ENCODE data around the gene MBOAT2.

Gene MBOAT2

DNA sequence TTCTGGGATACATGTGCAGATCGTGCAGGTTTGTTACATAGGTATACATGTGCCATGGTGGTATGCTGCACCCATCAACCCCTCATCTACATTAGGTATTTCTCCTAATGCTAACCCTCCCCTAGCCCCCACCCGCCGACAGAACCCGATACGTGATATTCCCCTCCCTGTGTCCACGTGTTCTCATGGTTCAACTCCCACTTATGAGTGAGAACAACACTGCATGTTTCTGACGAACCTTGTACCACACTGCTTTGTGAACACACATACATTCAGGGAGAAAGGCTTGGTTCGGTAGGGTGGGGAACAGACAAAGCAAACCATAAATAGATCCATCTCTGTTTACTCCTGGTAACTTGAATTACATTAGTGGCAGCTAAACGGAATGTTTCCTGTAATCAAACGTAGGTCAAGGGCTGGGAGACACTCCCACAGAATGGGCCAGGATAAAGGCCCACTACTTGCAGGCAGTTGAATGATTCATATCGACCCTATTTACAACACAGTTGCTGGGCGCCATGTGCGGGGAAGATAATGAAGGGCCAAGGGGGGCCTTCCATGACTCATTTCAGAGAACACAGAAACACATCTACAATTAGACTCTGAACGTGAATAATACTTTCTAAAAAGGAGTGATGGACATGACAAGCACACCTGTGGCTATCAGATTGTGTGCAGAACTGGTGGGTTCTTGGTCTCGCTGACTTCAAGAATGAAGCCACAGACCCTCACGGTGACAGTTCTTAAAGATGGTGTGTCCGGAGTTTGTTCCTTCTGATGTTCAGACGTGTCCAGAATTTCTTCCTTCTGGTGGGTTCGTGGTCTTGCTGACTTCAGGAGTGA is 109.3 kb downstream of the MBOAT2 start:
- H3K27ac Mint-ChIP-seq, result no peak overlapping the region
- no peak for DNase-seq
- no peak overlapping the region for H3K4me3 Mint-ChIP-seq
- no peaks in the 10 kb centered on the region for H3K27me3 Mint-ChIP-seq
- peaks cover 6% of the 10 kb centered on the region for H3K9me3 Mint-ChIP-seq
- H3K36me3 Mint-ChIP-seq (ENCODE audit: low read depth), result no peaks in the 10 kb centered on the region
- no peaks in the 10 kb centered on the region for H3K4me1 Mint-ChIP-seq (ENCODE audit: low read depth)

DNA sequence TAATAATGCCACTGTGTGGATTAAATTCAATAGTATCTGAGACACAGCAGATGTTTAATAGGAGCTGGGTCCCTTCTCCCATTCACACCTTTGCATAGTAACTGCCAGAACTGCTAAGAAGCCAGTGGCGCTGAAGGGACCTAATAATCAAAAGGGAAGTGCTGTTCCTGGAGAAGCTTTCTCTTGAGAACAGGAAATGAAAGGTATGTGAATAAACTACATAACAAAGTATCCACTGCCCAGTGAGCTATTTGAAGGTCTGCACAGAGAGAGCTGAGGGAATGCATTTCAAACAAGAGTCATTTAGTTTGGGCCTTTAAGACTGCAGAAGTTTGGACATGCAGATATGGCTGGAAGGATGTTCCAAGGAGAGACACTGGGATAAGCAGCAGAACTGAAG is 110.0 kb downstream of the MBOAT2 start:
- no peaks in the 10 kb centered on the region for H3K36me3 Mint-ChIP-seq (ENCODE audit: low read depth)
- H3K27me3 Mint-ChIP-seq, result no peaks in the 10 kb centered on the region
- no peaks in the 10 kb centered on the region for H3K4me1 Mint-ChIP-seq (ENCODE audit: low read depth)
- no peak overlapping the region for H3K4me3 Mint-ChIP-seq
- H3K27ac Mint-ChIP-seq, result peak overlapping the region; percentile 10
- no peak for DNase-seq
- peaks cover 6% of the 10 kb centered on the region for H3K9me3 Mint-ChIP-seq

DNA sequence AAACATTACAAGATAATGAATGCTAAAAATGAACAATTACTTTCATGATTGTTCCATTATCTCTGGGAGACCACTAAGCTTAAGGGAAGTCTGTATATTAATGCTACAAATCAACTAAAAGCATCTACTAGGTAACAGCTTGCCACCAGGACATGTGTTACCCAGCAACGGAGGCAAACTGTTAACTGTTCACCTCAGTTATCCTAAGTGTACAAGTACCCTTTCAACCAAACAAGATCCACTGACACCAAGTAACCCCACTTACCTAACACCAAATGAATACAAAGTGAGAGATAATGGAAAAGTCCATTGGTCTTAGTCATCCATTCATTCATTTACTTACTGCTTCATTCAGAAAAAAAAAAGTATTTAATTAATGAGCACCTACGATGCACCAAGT is 111.4 kb downstream of the MBOAT2 start:
- Mint-ChIP-seq H3K27ac (no peak overlapping the region), H3K36me3 (ENCODE audit: low read depth) (no peaks in the 10 kb centered on the region), H3K9me3 (peaks cover 6% of the 10 kb centered on the region), H3K4me3 (no peak overlapping the region), H3K4me1 (ENCODE audit: low read depth) (no peaks in the 10 kb centered on the region), H3K27me3 (no peaks in the 10 kb centered on the region)
- DNase-seq, result no peak

DNA sequence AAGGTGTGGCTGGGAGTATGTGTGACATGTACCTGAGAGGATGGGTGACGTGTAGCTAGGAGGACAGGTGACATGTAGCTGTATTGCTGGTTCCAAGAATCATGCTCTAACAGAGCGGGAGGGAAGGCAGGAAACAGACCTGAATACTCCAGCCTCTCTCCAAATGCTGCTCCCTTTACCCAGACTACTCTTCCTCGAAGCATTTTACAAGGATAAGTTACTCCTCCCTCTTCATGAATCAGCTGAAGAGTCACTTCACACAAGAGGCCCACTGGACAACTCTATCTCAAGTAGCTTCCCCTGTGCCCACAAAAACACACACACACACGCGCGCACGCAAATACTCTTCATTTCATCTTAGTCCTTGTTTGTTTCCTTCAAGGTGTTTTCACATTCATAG is 113.5 kb downstream of the MBOAT2 start:
- H3K4me1 Mint-ChIP-seq (ENCODE audit: low read depth), result no peaks in the 10 kb centered on the region
- no peak for DNase-seq
- H3K4me3 Mint-ChIP-seq, result no peak overlapping the region
- no peaks in the 10 kb centered on the region for H3K36me3 Mint-ChIP-seq (ENCODE audit: low read depth)
- no peaks in the 10 kb centered on the region for H3K27me3 Mint-ChIP-seq
- H3K9me3 Mint-ChIP-seq, result no peaks in the 10 kb centered on the region
- no peak overlapping the region for H3K27ac Mint-ChIP-seq

DNA sequence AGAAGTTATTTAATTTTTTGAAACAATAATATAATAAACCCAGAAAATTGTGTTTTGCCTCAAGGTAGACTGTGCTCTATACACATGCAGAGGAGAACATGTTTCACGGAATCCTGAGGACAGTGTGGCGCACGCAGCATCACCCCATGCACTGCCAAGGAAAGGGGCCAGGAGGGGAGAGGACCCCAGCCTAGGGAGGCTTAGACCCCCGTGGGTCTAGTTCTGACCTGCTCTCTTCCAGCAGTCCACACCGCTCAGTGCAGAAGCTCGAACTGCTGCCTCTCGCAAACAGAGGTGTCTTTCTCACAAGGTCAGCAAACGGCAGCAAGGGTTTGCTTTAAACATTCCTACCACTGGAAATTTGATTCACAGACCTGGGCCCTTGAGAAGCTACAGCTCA is 114.5 kb downstream of the MBOAT2 start:
- H3K27me3 Mint-ChIP-seq, result no peaks in the 10 kb centered on the region
- H3K27ac Mint-ChIP-seq, result no peak overlapping the region
- no peak overlapping the region for H3K4me3 Mint-ChIP-seq
- no peaks in the 10 kb centered on the region for H3K4me1 Mint-ChIP-seq (ENCODE audit: low read depth)
- H3K36me3 Mint-ChIP-seq (ENCODE audit: low read depth), result no peaks in the 10 kb centered on the region
- no peak for DNase-seq
- H3K9me3 Mint-ChIP-seq, result no peaks in the 10 kb centered on the region

DNA sequence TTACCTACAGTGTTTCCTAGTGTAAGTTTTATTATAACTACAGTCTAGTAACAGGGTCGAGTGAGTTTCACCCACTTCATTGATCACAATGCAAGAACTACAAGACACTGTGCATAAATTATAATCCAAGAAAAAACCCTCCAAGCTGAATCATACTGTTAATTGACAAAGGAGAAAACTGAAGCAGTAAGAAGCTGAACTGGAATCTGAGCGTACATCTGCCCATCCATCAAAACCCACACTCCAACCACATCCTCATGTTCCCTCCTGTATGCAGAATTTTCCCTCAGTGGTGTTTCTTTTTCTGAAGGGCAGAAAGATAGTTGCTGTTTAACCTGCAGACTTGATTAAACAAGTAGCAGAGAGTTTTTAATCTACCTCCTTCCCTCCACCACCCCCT is 116.6 kb downstream of the MBOAT2 start:
- no peak overlapping the region for H3K4me3 Mint-ChIP-seq
- no peaks in the 10 kb centered on the region for H3K4me1 Mint-ChIP-seq (ENCODE audit: low read depth)
- H3K27me3 Mint-ChIP-seq, result no peaks in the 10 kb centered on the region
- DNase-seq, result no peak
- no peaks in the 10 kb centered on the region for H3K36me3 Mint-ChIP-seq (ENCODE audit: low read depth)
- no peak overlapping the region for H3K27ac Mint-ChIP-seq
- no peaks in the 10 kb centered on the region for H3K9me3 Mint-ChIP-seq

DNA sequence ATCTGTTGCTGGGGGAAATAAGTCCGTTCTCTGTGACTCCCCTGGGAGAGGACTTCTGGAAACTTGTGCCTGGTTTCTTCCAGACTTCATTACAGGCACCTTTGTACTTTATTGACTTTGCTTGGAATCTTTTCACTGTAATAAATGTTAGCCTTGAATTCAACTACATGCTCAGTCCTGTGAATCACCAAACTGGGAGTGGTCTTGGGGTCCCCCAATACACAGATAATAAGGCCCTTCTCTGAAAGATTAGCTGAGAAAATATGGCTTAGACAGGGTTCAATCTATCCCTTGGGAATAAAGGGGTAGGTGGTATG is 117.3 kb downstream of the MBOAT2 start:
- H3K4me1 Mint-ChIP-seq (ENCODE audit: low read depth), result no peaks in the 10 kb centered on the region
- DNase-seq, result no peak
- no peak overlapping the region for H3K4me3 Mint-ChIP-seq
- no peaks in the 10 kb centered on the region for H3K9me3 Mint-ChIP-seq
- H3K27me3 Mint-ChIP-seq, result no peaks in the 10 kb centered on the region
- H3K36me3 Mint-ChIP-seq (ENCODE audit: low read depth), result no peaks in the 10 kb centered on the region
- no peak overlapping the region for H3K27ac Mint-ChIP-seq

DNA sequence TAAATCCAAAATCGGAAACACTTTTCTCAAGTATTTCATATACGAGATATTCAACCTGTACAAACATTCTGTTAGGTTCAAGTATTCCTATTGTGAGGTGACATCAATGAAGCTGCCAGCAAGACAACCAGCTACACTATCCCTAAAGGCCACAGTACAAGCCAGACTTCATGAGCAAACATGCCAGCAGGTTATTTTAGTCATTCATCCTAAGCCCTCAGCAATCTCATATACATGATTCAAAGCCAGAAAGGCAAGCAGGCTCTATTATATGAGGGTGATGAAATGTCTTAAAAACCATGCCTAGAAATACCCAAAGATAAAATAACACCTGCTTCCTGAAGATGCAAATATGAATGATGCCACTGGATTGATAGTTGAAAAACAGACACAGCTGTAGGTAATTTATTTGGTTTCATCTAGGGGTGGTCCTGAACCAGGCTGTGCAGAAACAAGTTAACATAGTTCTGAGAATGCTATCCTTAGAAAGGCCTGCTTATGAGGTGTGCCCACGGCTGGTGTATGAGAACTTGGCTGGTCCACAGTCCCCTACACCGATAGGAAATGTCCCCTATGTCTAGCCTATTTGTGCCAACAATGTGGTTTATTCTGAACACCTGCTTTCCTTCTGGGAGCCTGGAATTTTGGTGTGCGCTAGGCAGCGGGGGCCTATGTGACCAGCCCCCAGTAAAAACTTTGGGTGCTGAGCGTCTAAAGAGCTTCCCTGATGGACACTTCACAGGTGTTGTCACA is 117.9 kb downstream of the MBOAT2 start:
- no peak for DNase-seq
- H3K27ac Mint-ChIP-seq, result no peak overlapping the region
- no peaks in the 10 kb centered on the region for H3K36me3 Mint-ChIP-seq (ENCODE audit: low read depth)
- H3K27me3 Mint-ChIP-seq, result no peaks in the 10 kb centered on the region
- no peaks in the 10 kb centered on the region for H3K4me1 Mint-ChIP-seq (ENCODE audit: low read depth)
- H3K9me3 Mint-ChIP-seq, result no peaks in the 10 kb centered on the region
- H3K4me3 Mint-ChIP-seq, result no peak overlapping the region

DNA sequence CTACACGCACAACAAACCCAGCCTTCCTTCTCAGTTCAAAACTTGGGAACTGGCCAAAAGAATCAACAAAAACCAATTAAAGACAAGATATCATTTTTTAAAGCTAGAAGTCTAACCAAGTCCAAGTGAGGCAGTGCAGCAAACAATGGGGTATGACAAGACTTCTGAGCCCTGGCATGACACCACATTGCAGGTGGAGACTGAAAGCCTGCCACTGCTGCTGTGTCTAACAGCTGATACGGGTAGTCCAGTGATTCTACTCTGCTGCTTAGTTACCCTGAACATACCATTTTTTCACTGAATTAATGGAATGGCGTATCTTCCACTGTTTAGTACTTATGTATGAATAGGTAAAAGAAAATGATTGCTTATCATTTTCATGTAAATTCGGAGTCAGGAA is 118.7 kb downstream of the MBOAT2 start:
- Mint-ChIP-seq H3K36me3 (ENCODE audit: low read depth) (no peaks in the 10 kb centered on the region), H3K4me3 (no peak overlapping the region), H3K27me3 (no peaks in the 10 kb centered on the region), H3K27ac (no peak overlapping the region), H3K9me3 (no peaks in the 10 kb centered on the region), H3K4me1 (ENCODE audit: low read depth) (no peaks in the 10 kb centered on the region)
- no peak for DNase-seq

DNA sequence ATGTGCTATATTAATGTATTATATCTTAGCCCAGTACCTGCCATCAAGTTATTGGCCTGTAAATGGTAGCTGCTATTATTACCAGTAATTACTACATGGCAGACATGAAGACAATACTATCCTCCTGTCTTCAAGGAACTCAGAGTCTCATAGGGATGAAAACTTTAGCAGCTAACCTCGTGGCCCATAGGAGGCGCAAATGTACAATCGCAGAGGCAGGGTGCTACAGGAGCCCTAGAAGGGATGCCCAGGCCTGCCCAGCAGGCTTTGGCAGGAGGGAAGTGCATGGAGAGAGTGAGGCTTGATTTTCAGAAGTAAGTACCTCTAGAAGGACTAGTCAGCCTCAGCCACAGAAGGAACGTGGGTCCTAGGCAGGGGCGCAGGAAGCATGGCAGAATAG is 121.4 kb downstream of the MBOAT2 start:
- no peak for DNase-seq
- Mint-ChIP-seq H3K4me3 (no peak overlapping the region), H3K27me3 (no peaks in the 10 kb centered on the region), H3K9me3 (no peaks in the 10 kb centered on the region), H3K27ac (no peak overlapping the region), H3K36me3 (ENCODE audit: low read depth) (no peaks in the 10 kb centered on the region), H3K4me1 (ENCODE audit: low read depth) (no peaks in the 10 kb centered on the region)

DNA sequence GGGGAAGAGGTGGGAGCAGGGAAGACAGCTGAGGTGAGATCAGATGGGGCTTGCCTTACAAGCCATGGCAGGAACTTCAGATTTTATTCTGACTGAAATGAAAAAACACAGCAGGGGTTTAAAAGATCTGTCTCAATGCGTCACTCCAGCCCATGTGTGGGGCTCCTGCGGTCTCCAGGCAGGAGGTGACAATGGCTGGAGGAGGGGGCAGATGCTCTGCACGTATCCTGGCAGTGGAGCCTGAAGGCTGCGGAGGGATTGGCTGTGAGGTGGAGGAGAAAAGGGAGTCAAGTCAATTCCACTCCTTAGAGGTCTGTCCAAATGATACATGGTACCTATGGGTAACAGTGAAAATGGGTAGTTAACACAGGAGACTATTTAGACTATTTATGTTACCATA is 125.6 kb downstream of the MBOAT2 start:
- Mint-ChIP-seq H3K27me3 (no peaks in the 10 kb centered on the region), H3K4me3 (no peak overlapping the region), H3K4me1 (ENCODE audit: low read depth) (no peaks in the 10 kb centered on the region), H3K36me3 (ENCODE audit: low read depth) (no peaks in the 10 kb centered on the region), H3K27ac (no peak overlapping the region), H3K9me3 (no peaks in the 10 kb centered on the region)
- DNase-seq, result no peak

DNA sequence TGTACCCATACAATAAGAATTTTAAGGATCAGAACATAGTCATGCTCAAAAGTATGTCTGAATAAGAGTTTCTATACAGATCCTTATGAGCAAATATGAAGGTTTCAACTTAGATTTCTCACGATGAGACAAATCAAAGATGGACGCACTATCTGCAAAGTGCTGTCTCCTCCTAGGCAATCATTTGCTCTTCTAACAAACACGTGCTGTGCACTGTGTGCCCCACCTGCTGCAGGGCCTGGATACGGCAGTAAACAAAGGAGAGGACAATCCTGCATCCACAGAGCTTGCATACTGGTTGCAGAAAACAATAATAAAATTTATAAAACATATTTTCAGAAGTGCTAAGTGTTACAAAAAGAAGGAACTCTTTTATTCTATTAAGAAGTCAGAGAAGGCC is 126.2 kb downstream of the MBOAT2 start:
- no peak for DNase-seq
- no peaks in the 10 kb centered on the region for H3K36me3 Mint-ChIP-seq (ENCODE audit: low read depth)
- H3K27me3 Mint-ChIP-seq, result no peaks in the 10 kb centered on the region
- H3K27ac Mint-ChIP-seq, result no peak overlapping the region
- H3K4me1 Mint-ChIP-seq (ENCODE audit: low read depth), result no peaks in the 10 kb centered on the region
- no peaks in the 10 kb centered on the region for H3K9me3 Mint-ChIP-seq
- no peak overlapping the region for H3K4me3 Mint-ChIP-seq

DNA sequence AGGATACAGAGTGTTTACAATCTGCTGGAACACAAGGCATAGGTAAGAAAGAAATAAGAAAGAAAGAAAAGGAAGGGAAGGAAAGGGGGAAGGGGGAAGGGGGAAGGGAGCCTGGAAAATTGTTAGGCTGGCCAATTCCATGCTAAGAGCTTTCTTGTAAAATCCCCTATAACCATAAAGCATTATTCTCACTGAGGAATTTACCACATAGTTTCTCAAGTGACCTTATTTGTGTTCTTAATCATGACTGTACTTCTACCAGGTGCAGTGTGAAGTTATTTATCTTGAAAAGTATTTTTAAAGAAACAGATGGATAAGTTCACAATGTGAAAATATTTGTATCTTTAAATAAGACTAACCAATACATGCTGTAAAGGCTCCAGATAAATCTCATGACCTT is 126.9 kb downstream of the MBOAT2 start:
- no peak overlapping the region for H3K4me3 Mint-ChIP-seq
- no peaks in the 10 kb centered on the region for H3K4me1 Mint-ChIP-seq (ENCODE audit: low read depth)
- H3K9me3 Mint-ChIP-seq, result no peaks in the 10 kb centered on the region
- H3K27ac Mint-ChIP-seq, result no peak overlapping the region
- no peak for DNase-seq
- H3K36me3 Mint-ChIP-seq (ENCODE audit: low read depth), result no peaks in the 10 kb centered on the region
- no peaks in the 10 kb centered on the region for H3K27me3 Mint-ChIP-seq

DNA sequence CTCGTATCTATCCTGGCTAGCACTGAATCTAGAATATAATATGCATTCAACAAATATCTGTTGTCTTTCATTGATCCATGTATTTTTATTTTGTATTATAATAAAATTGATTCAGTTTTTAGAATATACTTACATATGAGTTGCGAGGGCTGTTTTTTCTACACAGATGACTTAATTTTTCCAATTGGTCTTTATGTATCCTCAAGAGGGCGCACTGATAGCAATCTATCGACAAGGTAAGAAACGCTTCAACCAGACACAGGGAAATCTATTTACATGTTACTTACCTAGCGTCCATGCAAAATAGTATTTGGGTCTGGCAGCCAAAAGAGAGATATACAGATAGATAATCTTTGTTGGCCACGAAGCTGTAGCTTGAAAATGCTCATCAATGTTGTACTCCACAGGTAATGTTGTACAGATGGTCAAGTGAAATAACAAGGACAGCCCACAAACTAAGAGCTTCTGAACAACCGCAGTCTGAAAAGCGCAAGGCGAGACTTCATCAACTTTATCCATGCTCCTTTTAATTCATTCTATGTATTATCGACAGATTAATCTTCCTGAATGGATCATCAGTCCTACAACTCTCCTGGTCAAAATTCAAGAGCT is 130.6 kb downstream of the MBOAT2 start:
- H3K27ac Mint-ChIP-seq, result no peak overlapping the region
- H3K4me3 Mint-ChIP-seq, result no peak overlapping the region
- H3K4me1 Mint-ChIP-seq (ENCODE audit: low read depth), result no peaks in the 10 kb centered on the region
- H3K27me3 Mint-ChIP-seq, result no peaks in the 10 kb centered on the region
- DNase-seq, result no peak
- H3K36me3 Mint-ChIP-seq (ENCODE audit: low read depth), result no peaks in the 10 kb centered on the region
- H3K9me3 Mint-ChIP-seq, result no peaks in the 10 kb centered on the region

DNA sequence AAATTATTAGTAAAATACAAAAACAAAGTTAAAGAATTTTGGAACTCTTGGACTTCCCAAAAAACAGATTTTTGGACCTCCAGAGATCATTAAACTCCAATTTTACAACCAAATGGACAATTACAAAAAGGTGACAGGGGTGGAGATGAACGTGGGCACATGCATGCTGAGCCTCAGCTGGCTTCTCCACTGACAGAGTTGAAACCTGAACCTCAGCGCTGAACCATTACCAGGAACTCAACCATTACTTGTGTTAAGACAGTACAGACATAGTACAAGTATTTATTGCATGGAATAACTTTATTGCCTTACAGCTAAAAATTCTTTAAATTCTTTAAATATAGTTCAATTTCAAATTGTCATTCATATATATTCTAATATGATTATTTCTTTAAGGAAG is 133.0 kb downstream of the MBOAT2 start:
- Mint-ChIP-seq H3K27ac (no peak overlapping the region), H3K36me3 (ENCODE audit: low read depth) (no peaks in the 10 kb centered on the region), H3K4me1 (ENCODE audit: low read depth) (no peaks in the 10 kb centered on the region), H3K27me3 (no peaks in the 10 kb centered on the region), H3K4me3 (no peak overlapping the region), H3K9me3 (no peaks in the 10 kb centered on the region)
- no peak for DNase-seq
